WTC11 (cell line): ENCODE data around the gene FAHD2B.
"Not testable (repeated sequence)": the region's sequence is repeated elsewhere in the genome, so short reads cannot be mapped to it uniquely, and the experiment has no call there.

Source experiments
- CTCF ChIP-seq: fragments of 200-600 bp; IDR thresholded peaks from 2 replicates; pipeline ENCODE4 v1.8.0; 2022; ENCODE audit warnings: antibody characterized with exemption
- ELF4 ChIP-seq: sonication (generic); formaldehyde crosslinking; IDR thresholded peaks from 2 replicates; pipeline ENCODE4 v1.8.1; 2022; ENCODE audit warnings: low read depth, mild to moderate bottlenecking, moderate library complexity, missing genetic modification reagents
- MAX ChIP-seq: sonication (generic); formaldehyde crosslinking; IDR thresholded peaks from 2 replicates; pipeline ENCODE4 v1.8.0; 2022; ENCODE audit warnings: mild to moderate bottlenecking, missing genetic modification reagents
- NFYB ChIP-seq: sonication (generic); formaldehyde crosslinking; conservative IDR thresholded peaks from 2 replicates; pipeline ENCODE4 v1.8.0; 2022; ENCODE audit warnings: low read depth, missing genetic modification reagents
- RELA ChIP-seq: sonication (generic); formaldehyde crosslinking; IDR thresholded peaks from 2 replicates; pipeline ENCODE4 v1.8.1; 2022; ENCODE audit warnings: missing genetic modification reagents, mild to moderate bottlenecking, borderline replicate concordance
- USF1 ChIP-seq: sonication (generic); formaldehyde crosslinking; IDR thresholded peaks from 2 replicates; pipeline ENCODE4 v1.8.0; 2022; ENCODE audit warnings: mild to moderate bottlenecking, missing genetic modification reagents
- ZNF263 ChIP-seq: sonication (generic); formaldehyde crosslinking; IDR thresholded peaks from 2 replicates; pipeline ENCODE4 v1.8.1; 2022; ENCODE audit warnings: low read depth, mild to moderate bottlenecking, moderate library complexity, missing genetic modification reagents
- ZNF317 ChIP-seq: sonication (generic); formaldehyde crosslinking; IDR thresholded peaks from 2 replicates; pipeline ENCODE4 v1.8.1; 2023; ENCODE audit warnings: low read depth, mild to moderate bottlenecking, moderate library complexity, missing genetic modification reagents, borderline replicate concordance
- TF ChIP-seq, protein P1 (sequence below): sonication (generic); formaldehyde crosslinking; IDR thresholded peaks from 2 replicates; pipeline ENCODE4 v1.8.1; 2022; ENCODE audit warnings: low read depth, missing genetic modification reagents, borderline replicate concordance

GRCh38 chr2:97129090-97129489, 34.4 kb upstream of the FAHD2B start:
- not testable (repeated sequence) for TF ChIP-seq ZNF317 (CRISPR knock-in tag); CTCF; ZNF263 (CRISPR knock-in tag); MAX (CRISPR knock-in tag); NFYB (CRISPR knock-in tag); RELA (CRISPR knock-in tag); ELF4 (CRISPR knock-in tag); USF1 (CRISPR knock-in tag)
- TF ChIP-seq, protein P1, sequence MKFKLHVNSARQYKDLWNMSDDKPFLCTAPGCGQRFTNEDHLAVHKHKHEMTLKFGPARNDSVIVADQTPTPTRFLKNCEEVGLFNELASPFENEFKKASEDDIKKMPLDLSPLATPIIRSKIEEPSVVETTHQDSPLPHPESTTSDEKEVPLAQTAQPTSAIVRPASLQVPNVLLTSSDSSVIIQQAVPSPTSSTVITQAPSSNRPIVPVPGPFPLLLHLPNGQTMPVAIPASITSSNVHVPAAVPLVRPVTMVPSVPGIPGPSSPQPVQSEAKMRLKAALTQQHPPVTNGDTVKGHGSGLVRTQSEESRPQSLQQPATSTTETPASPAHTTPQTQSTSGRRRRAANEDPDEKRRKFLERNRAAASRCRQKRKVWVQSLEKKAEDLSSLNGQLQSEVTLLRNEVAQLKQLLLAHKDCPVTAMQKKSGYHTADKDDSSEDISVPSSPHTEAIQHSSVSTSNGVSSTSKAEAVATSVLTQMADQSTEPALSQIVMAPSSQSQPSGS = not testable (repeated sequence)
